DOHH2 (cell line): ENCODE measurements around the gene ZNHIT1.

ENCODE experiments used
- H3F3A ChIP-seq: fragments of 200-600 bp; sonication (generic), shearing (Covaris generic); 2 replicates; pipeline ENCODE4 v1.6.0; 2016; ENCODE audit warnings: antibody characterized with exemption, mild to moderate bottlenecking; ENCODE audit not compliant: control insufficient read depth, insufficient read depth
- H3K27ac ChIP-seq: fragments of 200-600 bp; sonication (generic); 2 replicates; pipeline ENCODE4 v1.5.1; 2014; ENCODE audit warnings: low read depth, mild to moderate bottlenecking, low read length, moderate library complexity
- H3K27me3 ChIP-seq: fragments of 200-600 bp; sonication (generic); 2 replicates; pipeline ENCODE4 v1.6.1; 2014; ENCODE audit warnings: mild to moderate bottlenecking, low read length, mixed read lengths; ENCODE audit not compliant: control insufficient read depth
- H3K36me3 ChIP-seq: fragments of 200-600 bp; sonication (generic); 2 replicates; pipeline ENCODE4 v1.6.1; 2014; ENCODE audit warnings: mild to moderate bottlenecking, low read length, moderate library complexity, mixed read lengths; ENCODE audit not compliant: control insufficient read depth
- H3K4me1 ChIP-seq: fragments of 200-600 bp; sonication (generic); 2 replicates; pipeline ENCODE4 v1.6.1; 2014; ENCODE audit warnings: mild to moderate bottlenecking, low read length, mixed read lengths; ENCODE audit not compliant: control insufficient read depth
- H3K4me2 ChIP-seq: fragments of 200-600 bp; sonication (generic); 2 replicates; pipeline ENCODE4 v1.6.0; 2014; ENCODE audit warnings: mild to moderate bottlenecking, low read length, moderate library complexity
- H3K4me3 ChIP-seq: fragments of 200-600 bp; sonication (generic); 2 replicates; pipeline ENCODE4 v1.5.1; 2014; ENCODE audit warnings: mild to moderate bottlenecking, low read length, mixed read lengths
- H3K79me2 ChIP-seq: fragments of 200-600 bp; sonication (generic); 2 replicates; pipeline ENCODE4 v1.6.1; 2014; ENCODE audit warnings: mild to moderate bottlenecking, low read length, mixed read lengths; ENCODE audit not compliant: control insufficient read depth
- H3K9me2 ChIP-seq: fragments of 200-600 bp; sonication (generic); replicated peaks from 2 replicates; pipeline ENCODE4 v1.6.1; 2014; ENCODE audit warnings: mild to moderate bottlenecking, low read length, mixed read lengths; ENCODE audit not compliant: control insufficient read depth
- H3K9me3 ChIP-seq: fragments of 200-600 bp; sonication (generic); 2 replicates; pipeline ENCODE4 v1.6.1; 2014; ENCODE audit warnings: antibody characterized with exemption, low read length, mixed read lengths; ENCODE audit not compliant: control insufficient read depth, insufficient read depth
- H4K20me1 ChIP-seq: fragments of 200-600 bp; sonication (generic); 2 replicates; pipeline ENCODE4 v1.6.0; 2014; ENCODE audit warnings: low read depth, mild to moderate bottlenecking, antibody characterized with exemption, low read length, moderate library complexity; ENCODE audit not compliant: control insufficient read depth, insufficient read depth
- CTCF ChIP-seq: fragments of 200-600 bp; sonication (generic); IDR thresholded peaks from one replicate; pipeline ENCODE4 v1.5.1; 2014; ENCODE audit warnings: antibody characterized with exemption, mild to moderate bottlenecking, low read depth, low read length; ENCODE audit not compliant: poor library complexity, severe bottlenecking
- EZH2phosphoT487 ChIP-seq: fragments of 200-600 bp; sonication (generic); IDR thresholded peaks from 2 replicates; pipeline ENCODE4 v1.6.1; 2017; ENCODE audit warnings: borderline replicate concordance, mild to moderate bottlenecking, antibody characterized with exemption, low read length, moderate library complexity, mixed read lengths

ZNHIT1 gene

GRCh38 chr7:101186194-101186593 is 31.8 kb upstream of the ZNHIT1 start:
- no peak for TF ChIP-seq CTCF
- no peak for TF ChIP-seq EZH2phosphoT487
- H3K27ac ChIP-seq: no peak overlapping the region
- no peaks in the 10 kb centered on the region for H4K20me1 ChIP-seq
- peaks cover 9% of the 10 kb centered on the region for H3K4me1 ChIP-seq
- no peak overlapping the region for H3K4me2 ChIP-seq
- no peaks in the 10 kb centered on the region for H3F3A ChIP-seq
- H3K4me3 ChIP-seq: no peak overlapping the region
- H3K27me3 ChIP-seq: peaks cover 9% of the 10 kb centered on the region; the same call in 1 of the 2 replicates
- no peaks in the 10 kb centered on the region for H3K9me3 ChIP-seq
- no peaks in the 10 kb centered on the region for H3K36me3 ChIP-seq
- H3K79me2 ChIP-seq: no peaks in the 10 kb centered on the region
- H3K9me2 ChIP-seq: no peaks in the 10 kb centered on the region

GRCh38 chr7:101186844-101187428 is 31.0 kb upstream of the ZNHIT1 start:
- TF ChIP-seq EZH2phosphoT487 (no peak), CTCF (no peak)

DNA sequence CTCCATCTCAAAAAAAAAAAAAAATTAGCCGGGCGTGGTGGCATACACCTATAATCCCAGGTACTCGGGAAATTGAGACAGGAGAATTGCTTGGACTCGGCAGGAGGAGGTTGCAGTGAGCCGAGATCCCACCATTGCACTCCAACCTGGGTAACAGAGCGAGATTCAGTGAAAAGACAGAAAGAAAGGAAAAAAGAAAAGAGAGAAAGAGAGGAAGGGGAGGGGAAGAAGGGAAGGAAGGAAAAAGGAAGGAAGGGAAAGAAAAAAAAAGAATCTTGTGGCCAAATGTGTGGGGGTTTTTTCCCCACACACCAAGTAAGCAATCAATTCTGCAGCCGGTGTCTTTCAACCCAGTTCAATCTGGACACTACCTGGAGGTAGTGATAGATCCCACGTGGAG is 28.9 kb upstream of the ZNHIT1 start:
- H3K36me3 ChIP-seq: no peaks in the 10 kb centered on the region
- H3K79me2 ChIP-seq: no peaks in the 10 kb centered on the region
- no peak overlapping the region for H3K4me2 ChIP-seq
- H3K9me2 ChIP-seq: no peaks in the 10 kb centered on the region
- no peak for TF ChIP-seq CTCF
- no peak for TF ChIP-seq EZH2phosphoT487
- no peaks in the 10 kb centered on the region for H4K20me1 ChIP-seq
- no peak overlapping the region for H3K27ac ChIP-seq
- H3K4me3 ChIP-seq: no peak overlapping the region
- no peaks in the 10 kb centered on the region for H3F3A ChIP-seq
- H3K4me1 ChIP-seq: peaks cover 3% of the 10 kb centered on the region; the same call in 1 of the 2 replicates
- H3K27me3 ChIP-seq: peaks cover 9% of the 10 kb centered on the region; the same call in 1 of the 2 replicates
- H3K9me3 ChIP-seq: no peaks in the 10 kb centered on the region

More at GRCh38 chr7:101186844-101187428, 31.0 kb upstream of the ZNHIT1 start:
- Histone ChIP-seq H3K4me2 (no peak overlapping the region), H3K27me3 (peaks cover 9% of the 10 kb centered on the region; the same call in 1 of the 2 replicates), H3K9me3 (no peaks in the 10 kb centered on the region), H4K20me1 (no peaks in the 10 kb centered on the region), H3K36me3 (no peaks in the 10 kb centered on the region), H3K4me3 (no peak overlapping the region), H3K27ac (no peak overlapping the region), H3K9me2 (no peaks in the 10 kb centered on the region), H3K79me2 (no peaks in the 10 kb centered on the region), H3F3A (no peaks in the 10 kb centered on the region), H3K4me1 (peaks cover 9% of the 10 kb centered on the region)
